NK-92 (cell line): ENCODE data around the gene TBX15.

ENCODE experiments used
- DNase-seq: peaks from one replicate; lab custom pipeline; 2025; ENCODE audit not compliant: unreplicated experiment; lab: John Stamatoyannopoulos, UW

TBX15 gene

DNA sequence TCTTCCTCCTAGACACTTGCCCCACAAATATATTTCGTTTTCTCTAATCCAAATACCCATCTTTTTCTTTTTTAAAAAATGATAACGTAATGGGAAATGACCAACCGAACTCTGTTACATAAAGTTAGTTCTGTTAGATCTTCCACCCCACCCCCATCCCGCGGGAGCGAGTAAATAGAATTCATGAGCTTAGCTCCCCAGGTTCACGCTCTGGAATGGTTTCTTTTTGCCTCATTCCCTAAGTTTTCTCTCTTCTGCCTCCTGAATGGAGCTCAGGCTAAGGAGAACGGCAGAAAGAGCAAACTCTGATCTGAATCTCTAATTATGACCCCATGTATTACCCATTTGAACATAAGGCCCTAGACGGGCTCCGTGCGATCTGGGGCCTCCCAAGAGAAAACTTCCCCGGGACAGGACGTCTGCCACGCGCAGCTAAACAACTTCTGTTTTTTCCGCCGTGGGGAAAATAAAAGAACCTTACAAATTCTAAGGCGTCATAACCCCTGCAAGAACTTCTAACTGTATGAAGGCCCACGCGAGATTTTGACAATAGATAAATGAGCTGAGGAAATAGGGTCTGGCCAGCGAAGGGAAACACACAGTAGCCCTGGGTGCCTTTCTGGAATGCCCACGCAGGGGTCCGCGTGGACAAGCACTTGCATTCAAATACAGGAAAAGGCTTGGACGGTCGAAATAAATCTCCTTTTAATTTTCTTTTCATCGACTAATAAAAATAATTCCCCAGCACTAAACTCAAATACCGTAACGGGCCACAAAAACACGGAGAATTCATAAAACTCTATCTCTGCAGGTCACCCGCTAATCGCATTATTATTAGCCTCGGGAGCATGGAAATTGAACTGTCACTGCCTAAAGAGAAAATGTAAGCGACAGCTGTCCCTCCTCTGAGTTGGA is 2.2 kb downstream of the TBX15 start:
- DNase-seq: no peak

DNA sequence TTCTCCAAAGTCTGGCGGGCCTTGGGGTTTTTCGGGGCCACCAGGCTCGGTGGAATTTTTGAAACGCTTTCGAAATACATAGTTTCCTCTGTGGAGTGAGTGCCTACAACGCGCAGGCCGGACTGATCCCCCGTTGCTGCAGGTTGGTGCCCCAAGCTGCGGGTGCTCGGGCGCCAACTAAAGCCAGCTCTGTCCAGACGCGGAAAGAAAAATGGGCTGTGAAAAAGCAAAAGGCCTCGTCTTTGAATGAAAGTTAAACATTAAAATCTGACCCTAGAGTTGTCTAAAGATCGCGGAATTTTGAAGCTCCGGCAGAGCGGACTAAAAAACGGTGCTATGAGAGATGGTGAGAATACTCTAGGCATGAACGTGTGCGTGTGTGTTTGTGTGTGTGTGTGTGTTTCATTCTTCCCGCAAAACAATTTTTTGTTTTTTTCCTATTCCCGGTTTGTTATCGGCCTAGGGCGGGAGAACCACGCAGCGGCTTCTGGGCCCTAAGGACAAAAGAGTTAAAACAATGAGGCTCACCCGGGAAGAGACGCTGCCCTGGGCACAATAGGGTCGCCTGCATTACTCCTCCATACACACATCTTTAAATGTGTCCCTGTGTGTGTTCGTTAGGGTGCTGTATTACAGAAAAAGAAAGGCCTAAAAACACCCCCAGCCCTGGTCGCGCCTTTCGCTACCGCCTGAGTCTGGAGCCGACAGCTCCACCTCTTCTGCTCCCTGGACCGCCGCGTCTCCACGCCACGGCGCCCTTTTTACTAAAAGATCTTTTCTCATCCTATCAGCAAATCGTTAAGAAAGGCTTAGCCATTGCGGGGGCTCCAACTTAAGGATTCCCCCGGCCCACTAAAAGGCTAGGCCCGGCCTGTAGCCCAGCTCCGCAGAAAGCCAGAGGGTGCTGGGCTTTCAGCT is 3.2 kb downstream of the TBX15 start:
- no peak for DNase-seq

DNA sequence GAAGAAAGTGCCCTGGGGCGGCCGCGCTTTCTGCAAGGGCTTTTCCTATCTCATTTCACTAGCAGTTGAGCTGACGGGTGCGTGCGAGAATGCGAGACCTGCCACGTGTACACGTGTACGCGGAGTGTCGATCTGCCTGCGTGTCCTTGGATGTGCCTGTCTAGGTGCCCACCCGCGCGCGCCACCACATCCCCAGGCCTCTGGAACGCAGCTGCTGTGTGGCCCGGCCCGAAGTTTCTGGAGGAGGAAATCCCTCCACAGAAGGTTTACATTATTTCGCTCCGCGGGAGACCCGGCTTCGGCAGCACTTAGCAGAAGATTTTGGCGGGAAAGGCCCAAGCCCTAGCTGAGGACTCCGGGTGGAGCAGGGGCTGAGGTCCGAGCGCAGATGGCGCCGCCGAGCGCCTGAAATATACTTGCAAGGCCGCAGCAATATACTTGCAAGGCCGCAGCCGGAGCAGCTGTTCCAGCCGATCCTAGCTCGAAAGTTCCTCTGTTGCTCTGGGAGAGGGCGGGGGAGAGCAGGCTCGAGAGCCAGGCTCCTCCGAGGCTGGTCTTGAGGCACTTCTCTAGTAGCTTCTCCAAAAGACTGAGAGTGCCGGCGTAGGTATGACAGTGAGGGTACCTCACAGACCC is 3.9 kb downstream of the TBX15 start:
- DNase-seq: no peak

DNA sequence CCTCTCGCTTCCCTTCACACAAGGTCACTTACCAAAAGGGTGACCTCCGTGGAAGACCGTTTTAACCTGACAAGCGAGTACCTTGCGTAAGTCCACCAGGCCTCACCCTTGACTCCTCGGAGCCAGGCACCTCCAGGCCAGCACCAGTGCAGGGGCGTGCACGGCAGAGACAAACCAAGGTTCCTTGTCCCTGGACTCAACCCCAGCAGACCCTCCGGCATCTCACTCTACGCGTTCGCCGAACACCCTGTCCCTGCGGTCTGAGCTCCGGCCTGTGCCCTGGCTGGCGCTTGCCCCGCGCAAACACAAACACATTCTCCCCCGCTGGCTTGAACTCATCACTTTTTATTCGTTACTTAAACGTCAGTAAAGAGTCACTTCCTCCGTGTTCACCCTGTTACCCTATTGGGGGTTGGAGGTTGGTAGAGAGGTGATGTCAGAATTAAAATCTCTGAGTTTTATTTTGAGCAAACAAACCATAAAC is 4.5 kb downstream of the TBX15 start:
- no peak for DNase-seq

DNA sequence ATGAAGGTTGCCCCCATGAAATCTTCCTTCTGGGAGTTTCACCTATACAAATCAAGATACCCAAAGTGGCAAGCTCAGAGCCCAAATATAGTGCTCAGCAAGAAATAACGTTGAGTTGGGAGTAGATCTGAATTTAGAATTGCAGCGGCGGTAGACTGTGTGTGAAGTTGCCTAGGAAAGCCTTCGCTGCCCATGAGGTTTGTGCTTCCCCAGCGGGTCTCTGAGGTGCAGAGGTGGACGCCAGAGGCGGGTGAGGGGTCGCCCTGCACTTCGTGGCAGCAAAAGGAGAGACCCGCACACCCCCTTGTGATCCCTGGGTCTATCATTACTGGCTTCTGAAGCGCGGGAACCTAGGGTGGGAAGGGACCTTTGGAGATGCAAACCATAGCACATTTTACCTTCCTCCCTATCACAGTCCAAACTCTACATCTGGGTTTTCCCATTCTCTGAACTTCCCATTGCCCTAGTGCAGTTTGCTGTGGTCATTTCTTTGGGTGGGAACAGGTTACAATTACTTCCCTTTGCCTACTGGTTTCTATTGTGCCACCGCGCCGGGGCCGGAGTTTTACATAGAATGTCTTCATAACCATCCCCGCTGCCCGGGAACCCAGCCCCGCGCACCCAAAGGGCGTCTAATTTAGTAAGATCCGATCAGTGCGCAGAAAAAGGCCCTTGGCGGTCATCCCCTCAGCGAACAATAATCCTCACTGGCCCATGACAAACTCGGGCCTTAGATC is 5.2 kb downstream of the TBX15 start:
- no peak for DNase-seq

DNA sequence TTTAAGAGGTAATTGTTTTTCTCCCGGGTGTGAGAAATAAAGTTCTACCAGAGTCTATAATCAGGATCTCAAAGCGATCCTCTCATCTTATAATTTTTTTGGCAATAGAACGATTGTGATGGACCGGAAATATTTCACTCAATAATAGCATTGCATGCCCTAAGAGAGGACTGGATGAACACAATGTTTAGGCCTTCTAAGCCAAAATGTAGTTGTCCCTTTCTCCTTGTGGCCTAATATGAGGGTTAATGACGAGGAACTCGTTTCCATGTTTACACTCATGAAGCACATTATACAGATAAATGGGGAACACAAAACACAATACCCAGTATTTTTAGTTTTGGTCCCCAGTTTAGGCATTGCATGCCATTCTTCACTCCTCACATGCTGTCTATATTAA is 5.9 kb downstream of the TBX15 start:
- DNase-seq: no peak

DNA sequence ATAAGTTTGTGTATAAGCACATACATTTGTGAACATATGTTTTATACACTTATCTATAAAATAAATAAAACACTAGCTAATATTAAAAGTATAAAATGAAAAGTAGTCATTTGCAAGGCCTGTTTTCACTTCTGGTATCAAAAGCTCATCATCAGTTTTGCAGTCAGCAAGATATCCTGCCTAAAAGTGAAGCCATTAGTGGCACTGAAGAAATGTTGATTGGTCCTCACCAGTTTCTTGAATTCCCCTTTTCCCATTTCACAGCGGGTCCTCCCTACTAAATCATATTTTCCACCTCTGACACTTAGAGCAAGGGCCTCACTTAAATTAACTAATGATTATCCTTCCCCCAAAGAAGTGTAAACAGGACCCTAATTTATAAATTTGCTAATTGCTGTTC is 6.7 kb downstream of the TBX15 start:
- DNase-seq: no peak

DNA sequence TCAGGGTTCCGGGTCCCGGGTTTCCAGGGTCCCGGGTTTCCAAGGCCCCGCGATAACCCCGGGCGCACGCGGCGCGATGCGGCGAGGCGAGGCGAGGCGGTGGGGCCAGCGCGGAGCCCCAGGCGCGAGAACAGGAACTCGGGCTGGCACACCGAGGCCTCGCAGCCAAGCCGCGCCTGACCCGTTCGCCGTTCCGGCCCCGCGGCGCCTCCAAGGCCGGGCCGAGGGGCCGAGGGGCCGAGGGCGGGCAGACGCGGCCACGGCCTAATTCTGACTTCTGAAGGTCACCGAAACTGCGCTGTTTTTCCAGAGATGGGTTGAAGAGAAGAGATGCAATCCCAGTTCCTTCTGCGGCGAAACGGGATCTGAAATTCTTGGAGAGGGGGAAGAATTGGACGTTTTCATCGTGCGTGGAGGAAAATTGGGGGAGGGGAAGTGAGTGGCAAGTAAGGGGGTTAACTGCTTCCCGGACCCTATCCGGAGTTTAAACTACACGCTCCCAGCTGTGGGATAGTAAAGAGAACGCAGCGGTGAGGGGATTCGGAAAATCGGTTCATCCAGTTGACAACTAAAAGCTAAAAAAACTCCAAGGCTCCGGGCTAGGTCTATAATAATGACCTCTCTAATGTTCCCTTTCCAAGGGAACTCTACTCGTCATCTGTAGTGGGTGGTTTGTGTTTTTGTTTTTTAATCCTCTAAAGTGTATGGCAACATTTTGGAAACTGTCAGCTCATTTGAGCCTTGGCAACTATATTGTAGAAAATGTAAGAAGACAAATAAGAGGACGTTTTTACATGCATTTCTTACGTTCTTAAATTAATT is 8.2 kb downstream of the TBX15 start:
- DNase-seq: no peak

DNA sequence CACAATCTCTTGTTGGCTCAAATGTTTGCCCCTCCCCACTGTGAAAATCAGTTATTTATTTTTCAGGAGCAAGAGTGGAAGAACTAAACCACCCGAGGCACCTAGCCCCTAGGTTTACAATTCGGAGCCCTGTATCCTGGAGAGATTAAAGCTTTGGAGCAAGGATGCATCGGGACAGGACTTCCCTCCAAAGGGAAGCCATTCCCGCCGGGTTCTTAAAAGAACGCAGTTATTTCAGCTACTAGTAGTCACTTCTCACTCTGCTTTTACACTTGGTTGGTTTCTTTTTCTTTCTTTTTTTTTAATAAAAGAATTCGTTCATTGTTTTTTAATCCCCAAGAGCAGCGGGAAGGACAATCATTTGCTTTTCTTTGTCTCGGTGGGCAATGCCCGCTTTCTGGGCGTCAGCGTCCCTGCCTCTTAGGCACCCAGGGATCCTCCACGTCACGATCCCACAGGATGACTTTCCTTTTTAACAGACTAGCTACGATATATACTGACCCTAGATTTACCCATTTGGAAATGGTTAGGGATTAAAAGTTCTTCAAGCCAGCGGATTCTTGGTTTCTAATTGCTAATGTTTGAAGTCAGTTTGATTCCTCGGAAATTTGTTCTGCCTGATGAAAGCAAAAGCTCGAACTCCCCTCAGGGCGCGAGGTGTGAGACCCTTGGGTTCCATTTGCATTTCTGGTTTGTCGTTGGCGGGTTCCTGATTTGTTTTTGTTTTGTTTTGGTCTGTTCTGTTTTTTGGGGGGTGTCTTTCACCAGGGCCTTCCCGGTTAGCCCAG is 9.0 kb downstream of the TBX15 start:
- DNase-seq: no peak

DNA sequence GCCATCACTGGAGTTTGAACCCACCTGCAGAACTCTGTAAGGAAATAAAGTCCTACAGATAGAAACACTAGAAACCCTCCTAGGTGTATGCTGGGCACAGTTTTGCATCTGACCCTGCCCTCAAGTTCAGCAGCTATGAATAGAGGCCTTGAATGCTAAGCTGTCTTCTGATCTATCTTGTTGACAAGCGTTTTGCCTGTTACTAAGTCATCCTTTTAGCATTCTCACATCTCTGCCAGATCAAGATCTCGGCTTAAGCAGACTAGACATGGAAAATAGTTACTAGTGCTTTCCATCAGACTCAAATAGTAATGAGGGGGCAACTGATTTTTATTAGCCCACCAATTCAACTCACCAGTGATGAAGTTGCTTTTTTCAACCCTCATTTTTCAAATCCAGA is 10.5 kb downstream of the TBX15 start:
- DNase-seq: no peak

DNA sequence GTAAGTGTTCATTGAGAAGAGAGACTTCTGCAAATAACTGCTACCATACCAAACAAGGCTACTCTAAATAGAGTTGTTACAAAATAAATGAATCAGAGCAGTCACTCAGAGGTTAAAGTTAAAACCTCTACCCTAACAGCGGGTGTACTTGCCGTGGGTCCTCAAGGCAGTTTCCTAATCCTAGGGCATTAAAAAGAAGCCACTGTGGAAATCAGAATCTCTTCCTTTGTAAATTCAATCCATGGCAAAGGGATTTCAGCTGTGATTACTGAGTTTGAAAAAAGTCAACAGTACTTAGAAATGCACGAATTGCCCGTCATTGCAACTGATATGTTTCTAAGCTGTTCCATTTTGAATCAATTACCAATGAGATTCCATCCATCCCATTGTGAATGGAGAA is 13.5 kb downstream of the TBX15 start:
- no peak for DNase-seq

DNA sequence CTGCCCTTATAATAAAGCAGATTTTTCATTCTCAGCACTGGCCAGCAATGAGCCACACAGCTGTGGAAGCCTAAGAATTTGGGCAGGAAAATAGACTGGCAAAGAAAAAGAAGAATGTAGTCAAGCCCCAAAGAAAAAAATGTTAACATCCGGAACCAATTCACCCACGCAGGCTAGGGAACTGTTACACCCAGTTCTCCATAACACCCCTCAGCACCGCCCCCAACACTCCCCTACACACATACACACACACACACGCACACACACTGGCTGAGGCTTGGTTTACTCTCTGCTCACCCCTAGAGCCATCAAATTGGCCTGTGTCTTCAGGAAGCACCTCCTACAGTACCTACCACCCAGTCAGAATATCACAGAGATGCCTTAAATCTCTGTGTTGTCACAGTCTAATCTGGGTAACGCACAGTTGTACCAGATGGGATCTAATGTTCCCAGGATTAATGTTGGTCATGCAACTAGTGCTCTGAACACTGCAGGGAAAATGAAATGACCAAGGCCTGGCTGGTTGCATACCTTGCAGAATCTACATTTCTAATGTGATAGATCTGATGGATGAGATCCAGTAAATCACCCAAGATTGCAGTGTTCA is 14.5 kb downstream of the TBX15 start:
- no peak for DNase-seq

DNA sequence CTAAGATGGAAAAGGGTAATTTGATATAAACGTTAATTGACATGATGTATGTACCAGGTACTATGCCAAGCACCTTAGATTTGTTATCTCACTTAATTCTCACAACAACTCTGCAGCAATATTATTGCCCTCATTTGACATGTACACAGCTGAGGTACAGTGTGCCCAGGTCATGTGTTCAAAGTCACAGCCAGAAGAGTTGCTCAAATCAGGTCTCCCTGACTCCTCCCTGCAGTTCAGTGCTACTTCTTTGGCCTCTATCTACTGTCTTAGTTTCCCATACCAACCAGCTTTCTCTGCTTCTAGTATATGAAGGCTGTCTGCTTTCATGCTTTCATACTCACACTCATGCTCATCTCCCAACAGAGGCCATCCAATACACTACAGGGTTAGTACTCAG is 15.1 kb downstream of the TBX15 start:
- no peak for DNase-seq

DNA sequence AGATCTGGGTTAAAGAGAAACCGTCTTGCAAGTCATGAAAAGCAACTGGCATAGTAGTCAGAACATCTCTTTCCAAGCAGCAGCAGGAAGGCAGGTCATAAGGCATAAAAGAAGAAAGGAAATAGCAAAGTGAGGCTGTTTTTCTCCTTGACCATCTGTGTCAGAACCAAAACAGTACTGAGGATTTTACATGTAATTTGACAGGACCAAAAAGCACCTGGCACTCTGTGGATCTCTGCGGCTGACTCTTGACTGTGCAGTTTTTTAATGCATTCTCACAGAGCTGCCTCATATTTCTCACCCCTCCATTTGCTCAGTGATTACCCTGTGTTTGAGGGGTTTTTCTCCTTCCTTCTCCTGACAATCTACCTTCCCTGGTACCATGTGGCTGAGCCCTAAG is 17.7 kb downstream of the TBX15 start:
- no peak for DNase-seq

DNA sequence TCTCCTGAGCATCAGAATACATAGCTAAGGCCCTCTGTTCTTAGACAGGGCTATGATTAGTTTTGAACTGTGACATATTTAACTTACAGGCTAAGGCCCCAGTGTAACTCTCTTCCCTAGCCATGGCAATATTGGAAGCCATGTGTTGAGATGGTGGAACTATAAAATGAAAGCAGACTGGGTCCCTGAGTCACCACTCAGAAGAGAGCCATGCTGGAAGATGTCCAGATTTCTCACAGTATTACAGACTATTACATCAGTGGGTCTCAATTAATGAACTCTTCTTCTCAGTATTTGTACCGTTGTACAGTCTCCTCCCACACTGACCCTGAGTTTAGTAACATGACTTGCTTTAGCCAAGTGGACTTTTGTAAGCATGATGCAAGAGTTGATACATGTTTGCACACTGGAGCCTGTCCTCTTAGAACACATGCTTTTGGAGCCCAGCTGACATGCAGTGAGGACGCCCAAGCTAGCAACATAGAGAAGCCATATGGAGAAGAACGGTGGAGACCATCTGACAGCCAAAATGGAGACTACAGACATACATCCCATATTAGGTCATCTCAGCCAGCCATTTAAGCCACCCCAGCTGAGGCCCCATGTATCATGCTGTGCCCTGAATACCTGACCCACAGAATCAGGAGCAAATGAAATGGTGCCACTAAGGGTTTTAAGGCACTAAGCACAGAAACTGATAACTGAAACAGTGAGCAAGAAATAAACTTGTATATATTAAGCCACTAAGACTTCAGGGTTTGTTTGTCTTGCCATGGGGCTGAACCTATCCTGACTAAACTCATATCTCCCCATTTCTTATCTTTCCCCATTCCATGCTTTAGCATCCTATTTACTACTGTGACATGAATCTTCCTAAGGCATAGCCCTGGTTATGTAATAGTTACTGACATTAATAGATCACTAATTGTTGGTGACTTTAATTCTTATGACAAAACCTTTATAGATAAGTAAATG is 24.4 kb downstream of the TBX15 start:
- no peak for DNase-seq

DNA sequence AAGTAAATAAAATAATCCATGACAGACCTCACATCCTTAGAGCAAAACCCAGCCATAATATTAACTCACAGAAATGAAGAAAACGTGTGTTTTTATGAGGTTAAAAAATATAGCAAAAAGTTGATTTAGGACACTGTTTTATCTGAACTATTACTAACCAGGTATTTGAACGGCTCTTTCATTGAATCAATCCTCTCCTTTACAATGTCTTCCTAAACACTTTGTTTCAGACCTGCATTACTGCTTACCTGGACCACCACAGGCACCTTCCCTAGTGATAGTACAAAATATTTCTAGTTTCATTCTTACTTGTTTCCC is 25.0 kb downstream of the TBX15 start:
- DNase-seq: no peak

DNA sequence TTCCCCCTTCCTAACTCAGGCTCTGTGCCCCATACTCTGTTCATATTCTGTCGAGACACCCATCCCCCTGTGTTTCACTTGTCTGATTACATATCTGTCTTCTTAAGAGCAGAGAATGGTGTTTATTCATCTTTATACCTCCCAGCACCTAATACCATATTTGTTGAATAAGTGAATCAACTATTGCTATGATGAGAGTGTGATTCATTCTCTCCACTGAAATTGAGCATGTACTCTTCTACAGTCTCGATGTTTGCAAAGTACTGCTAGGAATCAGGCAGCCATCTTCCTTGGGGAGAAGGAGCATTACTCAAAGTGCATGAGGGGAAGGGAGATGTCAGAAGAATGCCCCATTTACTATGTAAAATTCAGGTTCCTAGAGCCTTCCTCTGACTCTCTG is 27.0 kb downstream of the TBX15 start:
- DNase-seq: no peak
